Measurements from ENCODE around the gene C8B. TPM values are rescaled to one million over a fixed set of nuclear protein-coding genes. Genes with fewer than 3 reads are reported as not detected.

The C8B gene
- total RNA-seq, 3 donors from 2014 or later: not detected

DNA sequence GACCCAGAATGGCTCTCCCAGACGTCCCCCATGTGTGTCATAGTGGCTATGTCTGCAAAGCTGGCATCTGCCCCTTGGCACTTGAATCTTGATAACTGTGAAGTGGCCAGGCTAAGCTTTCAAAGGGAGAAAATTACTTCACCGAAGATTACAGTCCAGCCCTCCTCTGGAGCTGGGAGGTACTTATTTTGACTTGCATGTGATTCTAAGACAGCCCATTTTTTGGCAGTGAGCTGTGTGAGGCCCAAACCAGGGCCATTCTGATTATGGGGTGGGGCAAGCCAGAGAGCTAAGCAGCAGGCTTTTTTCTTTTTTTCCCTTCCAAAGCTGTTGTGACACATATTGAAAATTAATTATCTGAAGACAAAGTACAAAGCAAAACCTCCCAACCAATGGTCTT is 42.1 kb upstream of the C8B start:
- TF ChIP-seq POLR2AphosphoS5 (IDR thresholded peaks at IDR 0.05) (no peak), POLR2A (IDR thresholded peaks at IDR 0.05) (no peak)
- TF ChIP-seq, protein P1, sequence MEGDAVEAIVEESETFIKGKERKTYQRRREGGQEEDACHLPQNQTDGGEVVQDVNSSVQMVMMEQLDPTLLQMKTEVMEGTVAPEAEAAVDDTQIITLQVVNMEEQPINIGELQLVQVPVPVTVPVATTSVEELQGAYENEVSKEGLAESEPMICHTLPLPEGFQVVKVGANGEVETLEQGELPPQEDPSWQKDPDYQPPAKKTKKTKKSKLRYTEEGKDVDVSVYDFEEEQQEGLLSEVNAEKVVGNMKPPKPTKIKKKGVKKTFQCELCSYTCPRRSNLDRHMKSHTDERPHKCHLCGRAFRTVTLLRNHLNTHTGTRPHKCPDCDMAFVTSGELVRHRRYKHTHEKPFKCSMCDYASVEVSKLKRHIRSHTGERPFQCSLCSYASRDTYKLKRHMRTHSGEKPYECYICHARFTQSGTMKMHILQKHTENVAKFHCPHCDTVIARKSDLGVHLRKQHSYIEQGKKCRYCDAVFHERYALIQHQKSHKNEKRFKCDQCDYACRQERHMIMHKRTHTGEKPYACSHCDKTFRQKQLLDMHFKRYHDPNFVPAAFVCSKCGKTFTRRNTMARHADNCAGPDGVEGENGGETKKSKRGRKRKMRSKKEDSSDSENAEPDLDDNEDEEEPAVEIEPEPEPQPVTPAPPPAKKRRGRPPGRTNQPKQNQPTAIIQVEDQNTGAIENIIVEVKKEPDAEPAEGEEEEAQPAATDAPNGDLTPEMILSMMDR (IDR thresholded peaks at IDR 0.05): no peak
- Histone ChIP-seq H3K27ac (no peak overlapping the region), H3K36me3 (no peaks in the 10 kb centered on the region), H3K4me1 (no peaks in the 10 kb centered on the region), H3K27me3 (no peaks in the 10 kb centered on the region), H3K4me3 (no peak overlapping the region), H3K9me3 (no peaks in the 10 kb centered on the region)
- no peak for DNase-seq (ENCODE audit: low spot score in 2 of 2)
- intact Hi-C loops (cut with DNase I; ENCODE audit: low total_unique reads): no loop called here

DNA sequence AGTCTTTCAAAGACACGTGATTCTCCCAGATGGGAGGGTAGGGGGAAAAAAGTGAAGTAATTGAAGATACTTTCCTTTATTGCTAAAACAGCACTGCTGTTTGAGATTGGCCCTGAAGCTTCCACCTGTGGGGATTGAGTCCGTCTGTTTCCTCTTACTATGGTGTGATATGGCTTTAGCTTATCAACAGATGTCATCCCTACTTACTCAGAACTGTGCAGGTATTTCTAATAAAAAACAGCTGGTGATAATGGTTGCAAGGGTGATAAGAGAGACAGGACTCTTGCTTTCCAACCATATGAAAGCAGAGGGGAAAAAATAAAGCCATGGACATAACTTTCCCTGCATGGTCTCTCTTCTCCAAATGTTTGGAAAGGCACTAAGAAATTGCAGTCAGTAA is 41.7 kb upstream of the C8B start:
- intact Hi-C loops (cut with DNase I; ENCODE audit: low total_unique reads): no loop called here
- H3K36me3 ChIP-seq: no peaks in the 10 kb centered on the region
- no peaks in the 10 kb centered on the region for H3K4me1 ChIP-seq
- H3K4me3 ChIP-seq: no peak overlapping the region
- H3K27ac ChIP-seq: no peak overlapping the region
- TF ChIP-seq POLR2A (IDR thresholded peaks at IDR 0.05) (no peak), POLR2AphosphoS5 (IDR thresholded peaks at IDR 0.05) (no peak)
- TF ChIP-seq, protein P1 (IDR thresholded peaks at IDR 0.05): no peak
- H3K27me3 ChIP-seq: no peaks in the 10 kb centered on the region
- no peak for DNase-seq (ENCODE audit: low spot score in 2 of 2)
- no peaks in the 10 kb centered on the region for H3K9me3 ChIP-seq

DNA sequence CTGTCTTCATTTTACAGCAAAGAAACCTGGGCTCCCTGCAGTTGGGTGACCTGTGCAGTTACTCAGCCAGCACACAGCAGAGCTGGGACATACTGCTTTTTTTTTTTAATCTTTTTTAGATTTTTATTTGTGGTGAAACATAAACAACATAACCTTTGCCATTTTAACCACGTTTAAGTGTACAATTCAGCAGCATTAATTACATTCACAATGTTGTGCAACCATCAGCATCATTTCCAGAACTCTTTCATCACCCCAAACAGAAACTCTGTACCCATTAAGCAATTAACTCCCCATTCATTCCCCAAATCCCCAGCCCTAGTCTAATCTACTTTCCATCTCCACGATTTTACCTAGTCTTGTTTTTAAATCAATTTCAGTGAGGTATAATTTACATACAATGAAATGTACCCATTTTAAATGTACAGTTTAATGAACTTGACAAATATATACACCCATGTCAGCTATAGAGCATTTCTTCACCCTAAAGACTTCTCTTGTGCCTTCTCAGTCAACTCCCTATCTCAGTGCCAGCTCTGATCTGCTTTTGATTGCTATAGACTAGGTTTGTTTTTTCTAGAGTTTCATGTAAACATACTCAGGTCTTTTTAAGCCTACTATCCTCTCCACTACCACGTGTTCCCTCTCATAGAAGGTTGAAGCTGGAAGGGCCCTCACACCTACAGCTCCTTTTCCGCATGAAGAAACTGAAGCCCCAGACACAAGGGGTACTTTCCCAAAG is 37.8 kb upstream of the C8B start:
- intact Hi-C loops (cut with DNase I; ENCODE audit: low total_unique reads): no loop called here
- Histone ChIP-seq H3K27me3 (no peaks in the 10 kb centered on the region), H3K4me3 (no peak overlapping the region), H3K36me3 (no peaks in the 10 kb centered on the region), H3K4me1 (no peaks in the 10 kb centered on the region), H3K9me3 (no peaks in the 10 kb centered on the region), H3K27ac (no peak overlapping the region)
- no peak for DNase-seq (ENCODE audit: low spot score in 2 of 2)
- TF ChIP-seq, protein P1 (IDR thresholded peaks at IDR 0.05): no peak
- no peak for TF ChIP-seq POLR2AphosphoS5 (IDR thresholded peaks at IDR 0.05)
- TF ChIP-seq POLR2A (IDR thresholded peaks at IDR 0.05): no peak

DNA sequence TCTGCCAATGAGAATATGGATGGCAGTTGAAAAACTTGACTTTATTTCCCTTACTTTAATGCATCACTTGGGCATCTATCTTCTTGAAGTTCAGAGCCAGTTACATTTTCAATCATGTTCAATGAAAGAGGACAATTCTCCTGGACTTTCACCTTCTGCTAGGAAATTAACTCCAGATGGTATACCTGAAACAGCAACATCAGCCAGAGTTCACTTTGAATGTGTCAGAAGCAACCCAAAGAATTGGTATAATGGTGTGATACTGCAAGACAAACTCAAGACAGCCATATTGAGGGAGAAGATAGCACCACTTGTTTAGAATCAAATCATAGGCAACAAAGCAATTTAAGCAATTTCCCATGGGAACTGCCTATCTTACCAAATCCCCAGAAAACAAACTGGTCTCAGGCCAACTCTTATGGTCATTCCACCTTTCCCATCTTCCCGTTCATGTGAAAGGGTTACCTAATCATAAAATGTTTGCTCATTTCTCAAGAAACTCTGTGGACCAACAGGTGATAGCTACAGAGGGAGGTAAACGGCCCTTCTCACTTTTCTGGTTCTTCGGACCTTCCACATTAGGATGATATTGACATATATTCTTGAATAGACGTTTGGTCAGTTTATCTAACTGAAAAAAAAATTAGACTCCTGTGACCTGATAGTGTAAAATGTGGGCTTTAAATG is 29.7 kb upstream of the C8B start:
- no peak for TF ChIP-seq POLR2AphosphoS5 (IDR thresholded peaks at IDR 0.05)
- TF ChIP-seq POLR2A (IDR thresholded peaks at IDR 0.05): no peak
- TF ChIP-seq, protein P1 (IDR thresholded peaks at IDR 0.05): no peak
- no peaks in the 10 kb centered on the region for H3K4me1 ChIP-seq
- no peak for DNase-seq (ENCODE audit: low spot score in 2 of 2)

DNA sequence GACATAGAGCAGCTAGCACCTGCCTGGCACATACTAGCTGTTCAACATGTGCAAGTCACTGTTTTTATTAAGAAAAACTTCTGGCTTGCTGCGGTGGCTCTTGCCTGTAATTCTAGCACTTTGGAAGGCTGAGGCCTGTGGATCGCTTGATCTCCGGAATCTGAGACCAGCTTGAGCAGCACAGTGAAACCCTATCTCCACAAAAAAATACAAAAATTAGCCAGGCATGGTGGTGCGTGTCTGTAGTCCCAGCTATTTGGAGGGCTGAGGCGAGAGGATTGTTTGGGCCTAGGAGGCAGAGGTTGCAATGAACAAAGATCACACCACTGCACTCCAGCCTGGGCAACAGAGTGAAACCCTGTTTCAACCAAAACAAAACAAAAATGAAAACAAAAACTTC is 27.7 kb upstream of the C8B start:
- TF ChIP-seq POLR2A (IDR thresholded peaks at IDR 0.05): no peak
- TF ChIP-seq POLR2AphosphoS5 (IDR thresholded peaks at IDR 0.05): no peak
- TF ChIP-seq, protein P1 (IDR thresholded peaks at IDR 0.05): no peak
- H3K9me3 ChIP-seq: no peaks in the 10 kb centered on the region
- no peaks in the 10 kb centered on the region for H3K4me1 ChIP-seq
- no peaks in the 10 kb centered on the region for H3K27me3 ChIP-seq
- no peaks in the 10 kb centered on the region for H3K36me3 ChIP-seq
- DNase-seq (ENCODE audit: low spot score in 2 of 2): no peak
- intact Hi-C loops (cut with DNase I; ENCODE audit: low total_unique reads): no loop called here
- H3K27ac ChIP-seq: no peak overlapping the region
- H3K4me3 ChIP-seq: no peak overlapping the region

More for the DNA sequence above, 29.7 kb upstream of the C8B start:
- H3K9me3 ChIP-seq: no peaks in the 10 kb centered on the region
- H3K4me3 ChIP-seq: no peak overlapping the region
- no peak overlapping the region for H3K27ac ChIP-seq
- no peaks in the 10 kb centered on the region for H3K36me3 ChIP-seq
- intact Hi-C loops (cut with DNase I; ENCODE audit: low total_unique reads): no loop called here
- H3K27me3 ChIP-seq: no peaks in the 10 kb centered on the region

All from breast epithelium (tissue), 4 donors.